Fibroblast of lung (primary cell): ENCODE data around the gene TMBIM6. TPM values are rescaled to one million over a fixed set of nuclear protein-coding genes. Genes with fewer than 3 reads are reported as not detected.

Experiments
- DNase-seq, 2 donors: peaks; one replicate each; pipeline versions ENCODE4 v3.0.0 to v3.0.0-alpha.2; 2010; ENCODE audit warnings: low read depth in 2 of 2
- H2AFZ ChIP-seq: 2 replicates; pipeline ENCODE4 v1.5.1; 2012; ENCODE audit warnings: low read length, control low read depth, inconsistent platforms
- H3K27ac ChIP-seq: 2 replicates; pipeline ENCODE4 v1.5.1; 2011; ENCODE audit warnings: low read length, control low read depth; ENCODE audit not compliant: insufficient read depth
- H3K27me3 ChIP-seq: 2 replicates; pipeline ENCODE4 v1.5.1; 2011; ENCODE audit warnings: mild to moderate bottlenecking, low read length; ENCODE audit not compliant: control insufficient read depth, insufficient read depth
- H3K36me3 ChIP-seq: 2 replicates; pipeline ENCODE4 v1.5.1; 2011; ENCODE audit warnings: low read length; ENCODE audit not compliant: control insufficient read depth, insufficient read depth
- H3K4me1 ChIP-seq: 2 replicates; pipeline ENCODE4 v1.5.1; 2011; ENCODE audit warnings: low read length; ENCODE audit not compliant: control insufficient read depth, insufficient read depth; ENCODE audit errors: extremely low read depth
- H3K4me2 ChIP-seq: 2 replicates; pipeline ENCODE4 v1.5.1; 2011; ENCODE audit warnings: low read length, control low read depth; ENCODE audit not compliant: insufficient read depth; ENCODE audit errors: extremely low read depth
- H3K4me3 ChIP-seq, 4 experiments: fragments of 200-600 bp in 1 of 4; sonication (generic) in 1 of 4; replicated peaks in 1 of 4; 2 replicates each; pipeline ENCODE4 v1.5.1; 2011 to 2016; ENCODE audit warnings: low read length in 4 of 4, low read depth in 3 of 4, mild to moderate bottlenecking in 3 of 4, control low read depth in 2 of 4, inconsistent platforms in 1 of 4, mixed read lengths in 1 of 4; ENCODE audit not compliant: insufficient read depth in 1 of 4; ENCODE audit errors: control extremely low read depth in 1 of 4
- H3K79me2 ChIP-seq: 2 replicates; pipeline ENCODE4 v1.5.1; 2012; ENCODE audit warnings: mild to moderate bottlenecking, low read length, inconsistent platforms; ENCODE audit not compliant: control insufficient read depth, insufficient read depth
- H3K9ac ChIP-seq: 2 replicates; pipeline ENCODE4 v1.5.1; 2011; ENCODE audit warnings: mild to moderate bottlenecking, low read length, control low read depth; ENCODE audit not compliant: insufficient read depth
- H3K9me3 ChIP-seq: 2 replicates; pipeline ENCODE4 v1.5.1; 2012; ENCODE audit warnings: low read depth, low read length; ENCODE audit not compliant: control insufficient read depth, insufficient read depth
- H4K20me1 ChIP-seq: 2 replicates; pipeline ENCODE4 v1.5.1; 2011; ENCODE audit warnings: low read length; ENCODE audit not compliant: control insufficient read depth, insufficient read depth; ENCODE audit errors: extremely low read depth
- EZH2 ChIP-seq: IDR thresholded peaks from 2 replicates; pipeline ENCODE4 v1.5.1; 2012; ENCODE audit warnings: low read length, control low read depth, mild to moderate bottlenecking; ENCODE audit errors: missing control alignments
- polyA plus RNA-seq, 2 donors: library from polyadenylated mRNA; depleted of rRNA in 1 of 2; stranded (reverse) in 1 of 2; unstranded in 1 of 2; fragments of >200 nt; gene quantifications; 2 replicates each; pipeline ENCODE4 v1.2.1, GENCODE V29; 2011 to 2012; ENCODE audit warnings: missing spikeins in 1 of 2
- total RNA-seq: library from RNA; depleted of rRNA; stranded (reverse); fragments of >200 nt; gene quantifications from 2 replicates; pipeline ENCODE4 v1.2.1, GENCODE V29; 2014
- TF ChIP-seq, protein P1 (sequence below), 2 donors: IDR thresholded peaks in 1 of 2; conservative IDR thresholded peaks in 1 of 2; 1 replicate in 1 of 2; 2 replicates in 1 of 2; pipeline ENCODE4 v1.5.1; 2011 to 2012; ENCODE audit warnings: low read length in 2 of 2, control low read depth in 1 of 2, inconsistent platforms in 1 of 2, low read depth in 1 of 2, mild to moderate bottlenecking in 1 of 2

TMBIM6 gene
- total and polyA plus RNA-seq, 2 donors (not counting 1 experiment from before 2014, with no cell fraction given): 432 to 879 TPM

- H3K36me3 ChIP-seq: peaks cover 3% of the 10 kb centered on the region
Observed at GRCh38 chr12:49748800-49749199, 7.4 kb downstream of the TMBIM6 start.

GRCh38 chr12:49750027-49750995 is 9.0 kb downstream of the TMBIM6 start:
- no peak overlapping the region for H2AFZ ChIP-seq
- H3K4me3 ChIP-seq: peak overlapping the region in 1 of 4 experiments; percentile 33
- H3K9ac ChIP-seq: no peak overlapping the region
- peaks cover 11% of the 10 kb centered on the region for H3K4me1 ChIP-seq
- H4K20me1 ChIP-seq: peaks cover 11% of the 10 kb centered on the region
- peaks cover 92% of the 10 kb centered on the region for H3K79me2 ChIP-seq
- peak; percentile 55 to 84 for DNase-seq
- H3K9me3 ChIP-seq: no peaks in the 10 kb centered on the region
- no peaks in the 10 kb centered on the region for H3K27me3 ChIP-seq
- H3K36me3 ChIP-seq: peaks cover 8% of the 10 kb centered on the region
- no peak overlapping the region for H3K4me2 ChIP-seq
- TF ChIP-seq, protein P1, sequence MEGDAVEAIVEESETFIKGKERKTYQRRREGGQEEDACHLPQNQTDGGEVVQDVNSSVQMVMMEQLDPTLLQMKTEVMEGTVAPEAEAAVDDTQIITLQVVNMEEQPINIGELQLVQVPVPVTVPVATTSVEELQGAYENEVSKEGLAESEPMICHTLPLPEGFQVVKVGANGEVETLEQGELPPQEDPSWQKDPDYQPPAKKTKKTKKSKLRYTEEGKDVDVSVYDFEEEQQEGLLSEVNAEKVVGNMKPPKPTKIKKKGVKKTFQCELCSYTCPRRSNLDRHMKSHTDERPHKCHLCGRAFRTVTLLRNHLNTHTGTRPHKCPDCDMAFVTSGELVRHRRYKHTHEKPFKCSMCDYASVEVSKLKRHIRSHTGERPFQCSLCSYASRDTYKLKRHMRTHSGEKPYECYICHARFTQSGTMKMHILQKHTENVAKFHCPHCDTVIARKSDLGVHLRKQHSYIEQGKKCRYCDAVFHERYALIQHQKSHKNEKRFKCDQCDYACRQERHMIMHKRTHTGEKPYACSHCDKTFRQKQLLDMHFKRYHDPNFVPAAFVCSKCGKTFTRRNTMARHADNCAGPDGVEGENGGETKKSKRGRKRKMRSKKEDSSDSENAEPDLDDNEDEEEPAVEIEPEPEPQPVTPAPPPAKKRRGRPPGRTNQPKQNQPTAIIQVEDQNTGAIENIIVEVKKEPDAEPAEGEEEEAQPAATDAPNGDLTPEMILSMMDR (conservative IDR thresholded peaks at IDR 0.05 in 1 of 2, IDR thresholded peaks at IDR 0.05 in 1 of 2; ENCODE audit: low read depth in 1 of 2, low read length in 2 of 2): no peak
- no peak for TF ChIP-seq EZH2
- no peak overlapping the region for H3K27ac ChIP-seq

More at GRCh38 chr12:49748800-49749199, 7.4 kb downstream of the TMBIM6 start:
- peaks cover 6% of the 10 kb centered on the region for H3K4me1 ChIP-seq
- no peaks in the 10 kb centered on the region for H3K27me3 ChIP-seq
- H3K9ac ChIP-seq: no peak overlapping the region
- no peaks in the 10 kb centered on the region for H3K9me3 ChIP-seq
- no peak overlapping the region for H3K4me2 ChIP-seq
- H3K79me2 ChIP-seq: peaks cover 96% of the 10 kb centered on the region
- H2AFZ ChIP-seq: no peak overlapping the region
- H3K4me3 ChIP-seq: no peak overlapping the region
- H3K27ac ChIP-seq: no peak overlapping the region
- no peak for DNase-seq
- TF ChIP-seq EZH2: no peak
- TF ChIP-seq, protein P1 (conservative IDR thresholded peaks at IDR 0.05 in 1 of 2, IDR thresholded peaks at IDR 0.05 in 1 of 2; ENCODE audit: low read depth in 1 of 2, low read length in 2 of 2): no peak
- H4K20me1 ChIP-seq: peaks cover 11% of the 10 kb centered on the region

DNA sequence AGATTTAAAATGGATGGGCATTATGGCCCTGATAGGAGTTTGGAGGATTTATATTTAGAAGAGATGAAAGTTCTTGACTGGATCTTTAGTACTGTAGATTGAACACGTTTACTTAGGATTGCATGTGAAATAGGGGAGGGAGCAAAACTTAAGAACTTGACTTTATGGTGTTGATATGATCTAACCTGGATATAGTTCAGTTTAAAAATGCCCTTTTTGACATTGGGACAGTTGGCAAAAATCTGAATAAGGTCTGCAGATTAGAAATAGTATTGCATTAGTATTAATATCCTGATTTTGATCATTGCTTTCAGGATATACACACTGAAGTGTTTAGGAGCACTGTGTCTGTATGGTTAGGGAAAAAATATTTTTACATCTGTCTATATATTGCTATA is 9.6 kb downstream of the TMBIM6 start:
- peaks cover 11% of the 10 kb centered on the region for H4K20me1 ChIP-seq
- no peak overlapping the region for H3K9ac ChIP-seq

More for the DNA sequence above, 9.6 kb downstream of the TMBIM6 start:
- no peak for DNase-seq
- H3K4me1 ChIP-seq: peaks cover 11% of the 10 kb centered on the region
- no peak overlapping the region for H3K4me2 ChIP-seq
- no peaks in the 10 kb centered on the region for H3K9me3 ChIP-seq
- no peak overlapping the region for H2AFZ ChIP-seq
- no peak overlapping the region for H3K27ac ChIP-seq
- H3K36me3 ChIP-seq: peaks cover 10% of the 10 kb centered on the region
- peaks cover 89% of the 10 kb centered on the region for H3K79me2 ChIP-seq
- peak overlapping the region in 1 of 4 experiments; percentile 33 for H3K4me3 ChIP-seq
- no peaks in the 10 kb centered on the region for H3K27me3 ChIP-seq
- TF ChIP-seq, protein P1 (conservative IDR thresholded peaks at IDR 0.05 in 1 of 2, IDR thresholded peaks at IDR 0.05 in 1 of 2; ENCODE audit: low read depth in 1 of 2, low read length in 2 of 2): no peak
- no peak for TF ChIP-seq EZH2
